B cell (primary cell): ENCODE measurements around the gene SLC30A7. TPM values are rescaled to one million over a fixed set of nuclear protein-coding genes. Genes with fewer than 3 reads are reported as not detected.

Source experiments
- ATAC-seq: fragments of 200-7000 bp; cut with Tn5 transposase; one replicate; pipeline ENCODE4 v1.10.0; 2021; ENCODE audit warnings: low read depth, mild to moderate bottlenecking, moderate number of reproducible peaks, moderate library complexity
- CTCF ChIA-PET: fragments of 350-600 bp; sonication (Branson Sonifier 250); formaldehyde crosslinking; loops from one replicate; lab custom pipeline; 2021; ENCODE audit warnings: antibody characterized with exemption, inconsistent platforms; lab: Charles Lee
- POLR2A ChIA-PET: fragments of 350-600 bp; sonication (Branson Sonifier 250); formaldehyde crosslinking; loops from one replicate; lab custom pipeline; 2021; ENCODE audit warnings: antibody characterized with exemption; lab: Charles Lee
- DNase-seq: peaks from one replicate; pipeline ENCODE4 v3.0.0; 2013
- H2AFZ ChIP-seq: 2 replicates; pipeline ENCODE4 v1.6.1; 2012; ENCODE audit warnings: mild to moderate bottlenecking, low read depth, low read length; ENCODE audit not compliant: insufficient read depth, poor library complexity, severe bottlenecking
- H3K27ac ChIP-seq, 2 donors: 1 replicate in 1 of 2; 2 replicates in 1 of 2; pipeline ENCODE4 v1.5.1; 2012 to 2013; ENCODE audit warnings: low read length in 2 of 2, mild to moderate bottlenecking in 2 of 2, moderate library complexity in 1 of 2
- H3K27me3 ChIP-seq, 4 experiments: fragments of 200-600 bp in 1 of 4; sonication (generic) in 1 of 4; replicated peaks in 1 of 4; 1 replicate in 2 of 4; 2 replicates in 2 of 4; pipeline versions ENCODE4 v1.6.1 to v1.7.0; 2013 to 2016; ENCODE audit warnings: low read length in 3 of 4, mild to moderate bottlenecking in 2 of 4, mixed read lengths in 1 of 4, moderate library complexity in 1 of 4; ENCODE audit not compliant: insufficient read depth in 4 of 4, control insufficient read depth in 3 of 4; ENCODE audit errors: control extremely low read depth in 1 of 4
- H3K36me3 ChIP-seq, 2 experiments: replicated peaks in 1 of 2; 1 replicate in 1 of 2; 2 replicates in 1 of 2; pipeline versions ENCODE4 v1.6.1 to v1.7.1; 2013; ENCODE audit warnings: low read length in 1 of 2; ENCODE audit not compliant: insufficient read depth in 2 of 2, control insufficient read depth in 1 of 2; ENCODE audit errors: control extremely low read depth in 1 of 2, extremely low read depth in 1 of 2
- H3K4me1 ChIP-seq, 2 donors: fragments of 200-600 bp in 1 of 2; sonication (generic) in 1 of 2; 1 replicate in 1 of 2; 2 replicates in 1 of 2; pipeline versions ENCODE4 v1.5.1 to v1.6.1; 2013 to 2017; ENCODE audit warnings: low read length in 2 of 2; ENCODE audit not compliant: control insufficient read depth in 2 of 2, insufficient read depth in 2 of 2
- H3K4me2 ChIP-seq: replicated peaks from 2 replicates; pipeline ENCODE3; 2012; ENCODE audit warnings: mild to moderate bottlenecking, low read depth, low read length; ENCODE audit not compliant: poor library complexity, severe bottlenecking
- H3K4me3 ChIP-seq, 5 experiments: fragments of 200-600 bp in 1 of 5; sonication (generic) in 1 of 5; 1 replicate in 3 of 5; 2 replicates in 2 of 5; pipeline versions ENCODE4 v1.5.1 to v1.7.0; 2011 to 2016; ENCODE audit warnings: low read length in 4 of 5, mild to moderate bottlenecking in 4 of 5, low read depth in 2 of 5, control low read depth in 1 of 5, moderate library complexity in 1 of 5; ENCODE audit not compliant: insufficient read depth in 1 of 5; ENCODE audit errors: control extremely low read depth in 1 of 5, extremely low read depth in 1 of 5
- H3K79me2 ChIP-seq: fragments of 200-600 bp; sonication (generic); one replicate; pipeline ENCODE4 v1.6.0; 2016; ENCODE audit warnings: low read length; ENCODE audit not compliant: control insufficient read depth, insufficient read depth
- H3K9ac ChIP-seq: fragments of 200-600 bp; sonication (generic); 2 replicates; pipeline ENCODE4 v1.6.1; 2017; ENCODE audit warnings: mild to moderate bottlenecking, low read length, moderate library complexity
- H3K9me3 ChIP-seq, 3 donors: one replicate each; pipeline versions ENCODE4 v1.6.1 to v1.7.1; 2013; ENCODE audit warnings: low read length in 2 of 3; ENCODE audit not compliant: control insufficient read depth in 2 of 3, insufficient read depth in 1 of 3; ENCODE audit errors: control extremely low read depth in 1 of 3
- H4K20me1 ChIP-seq: 2 replicates; pipeline ENCODE4 v1.6.0; 2012; ENCODE audit warnings: mild to moderate bottlenecking, low read length; ENCODE audit not compliant: insufficient read depth, control insufficient read depth, poor library complexity, severe bottlenecking
- H3K27ac Mint-ChIP-seq: one replicate; pipeline ENCODE4 v1.8.0; 2021; ENCODE audit warnings: mixed read lengths
- H3K27me3 Mint-ChIP-seq: one replicate; pipeline ENCODE4 v1.8.0; 2021; ENCODE audit warnings: mixed read lengths
- H3K4me1 Mint-ChIP-seq: one replicate; pipeline ENCODE4 v1.8.0; 2021; ENCODE audit warnings: mixed read lengths
- H3K4me3 Mint-ChIP-seq: one replicate; pipeline ENCODE4 v1.8.0; 2021; ENCODE audit warnings: mixed read lengths
- H3K9me3 Mint-ChIP-seq: one replicate; pipeline ENCODE4 v1.8.0; 2022; ENCODE audit warnings: mixed read lengths; ENCODE audit not compliant: insufficient read depth
- EZH2 ChIP-seq: IDR thresholded peaks from 2 replicates; pipeline ENCODE4 v1.6.1; 2012; ENCODE audit warnings: borderline replicate concordance, low read depth, mild to moderate bottlenecking, moderate library complexity, low read length; ENCODE audit not compliant: insufficient read depth, poor library complexity, severe bottlenecking
- WGBS: methylation state at CpG from one replicate; pipeline ENCODE4 v1.1.5; 2013; ENCODE audit warnings: missing lambda C conversion rate; ENCODE audit not compliant: insufficient coverage; 5-methylcytosine and 5-hydroxymethylcytosine counted together
- intact Hi-C: fragments of 100-400 bp; cut with micrococcal nuclease; formaldehyde crosslinking; loops from one replicate; pipeline ENCODE4 v1.10.0; 2022
- polyA plus RNA-seq: library from polyadenylated mRNA; depleted of rRNA; stranded (reverse); fragments of >200 nt; gene quantifications from 2 replicates; pipeline ENCODE4 v1.2.3, GENCODE V29; 2012
- total RNA-seq, 2 donors: library from RNA; stranded (reverse); fragments of 120-200 nt in 1 of 2; gene quantifications; 1 replicate in 1 of 2; 2 replicates in 1 of 2; pipeline versions ENCODE4 v1.2.3 to v1.2.4, GENCODE V29; 2013 to 2022
- TF ChIP-seq, protein P1 (sequence below): fragments of 200-600 bp; IDR thresholded peaks from one replicate; pipeline ENCODE4 v1.8.0; 2022; ENCODE audit warnings: antibody characterized with exemption, mild to moderate bottlenecking

Gene SLC30A7
- total and polyA plus RNA-seq, 2 donors (not counting 1 experiment from before 2014, with no cell fraction given): 5.2 to 28.6 TPM

DNA sequence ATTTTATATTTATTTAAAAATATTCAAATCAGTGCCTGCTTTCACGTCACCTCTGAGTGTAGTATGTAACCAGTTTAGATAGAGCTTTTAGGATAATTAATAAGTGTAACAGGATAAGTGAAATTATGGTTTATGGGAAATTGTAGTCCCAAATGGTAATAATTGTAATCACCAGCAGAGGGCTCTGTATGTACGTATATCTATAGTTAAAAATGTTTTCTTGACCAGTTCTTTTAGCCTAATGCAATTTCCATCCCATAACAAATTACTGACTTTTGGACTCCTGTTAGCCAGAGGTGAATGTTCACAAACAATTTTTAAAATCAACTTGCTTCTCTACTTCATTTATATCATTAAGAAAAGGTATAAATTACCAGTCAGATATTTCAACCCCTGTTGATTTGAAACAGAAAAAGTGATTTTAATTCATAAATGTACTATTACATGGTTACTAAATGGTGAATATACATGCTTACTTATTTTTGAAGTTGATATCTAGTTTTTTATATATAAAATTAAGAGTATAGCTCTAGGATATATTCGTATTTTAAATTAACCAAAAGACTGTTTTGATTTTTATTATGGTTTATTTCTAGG, 25.3 kb downstream of the SLC30A7 start:
- DNase-seq (peak; percentile 74), ATAC-seq (peak; percentile 47)
- peaks cover 17% of the 10 kb centered on the region for H3K4me1 Mint-ChIP-seq

DNA sequence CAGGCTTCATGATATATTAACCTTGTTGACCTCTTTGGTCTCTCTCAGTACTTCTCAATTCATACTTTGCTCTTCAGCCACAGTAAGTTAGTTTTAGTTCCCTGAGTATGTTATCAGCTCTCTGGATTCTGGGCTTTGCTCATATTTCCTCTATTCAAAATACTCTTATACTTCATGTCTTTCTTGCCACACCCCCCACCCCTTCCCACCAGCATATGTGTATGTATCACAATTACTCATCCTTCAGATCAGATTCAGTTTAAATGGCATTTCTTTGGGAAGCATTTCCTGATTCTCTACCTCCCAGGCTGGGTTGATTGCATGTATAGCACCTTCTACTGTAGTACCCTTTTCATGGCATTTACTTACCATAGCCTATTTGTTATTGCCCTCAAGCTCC, 28.3 kb downstream of the SLC30A7 start:
- H3K27ac Mint-ChIP-seq: no peak overlapping the region
- Histone ChIP-seq H2AFZ (no peak overlapping the region), H3K27ac (no peak overlapping the region), H3K79me2 (peaks cover 5% of the 10 kb centered on the region), H3K4me1 (peaks cover 15% of the 10 kb centered on the region in 2 donors), H3K4me2 (no peak overlapping the region), H3K9ac (no peak overlapping the region), H3K27me3 (no peaks in the 10 kb centered on the region), H4K20me1 (no peaks in the 10 kb centered on the region), H3K36me3 (peaks cover 0 to 14% of the 10 kb centered on the region in 2 experiments), H3K4me3 (no peak overlapping the region), H3K9me3 (no peaks in the 10 kb centered on the region)
- DNase-seq (no peak), ATAC-seq (no peak)
- ChIA-PET CTCF (interaction anchor here (1.2 to 8.2 kb wide), 6 partner anchors 9 to 434 kb away, joined by 3 to 190 read pairs (median 18); no protein-coding TSS in a partner anchor), POLR2A (no interaction called here)
- H3K4me3 Mint-ChIP-seq: no peak overlapping the region
- peaks cover 8% of the 10 kb centered on the region for H3K4me1 Mint-ChIP-seq
- intact Hi-C loops: loop anchor here (5.0 to 10.0 kb wide), 2 partner anchors 101 to 643 kb away; partner anchors contain the start of gene DPH5
- H3K9me3 Mint-ChIP-seq: peaks cover 2% of the 10 kb centered on the region
- TF ChIP-seq, protein P1, sequence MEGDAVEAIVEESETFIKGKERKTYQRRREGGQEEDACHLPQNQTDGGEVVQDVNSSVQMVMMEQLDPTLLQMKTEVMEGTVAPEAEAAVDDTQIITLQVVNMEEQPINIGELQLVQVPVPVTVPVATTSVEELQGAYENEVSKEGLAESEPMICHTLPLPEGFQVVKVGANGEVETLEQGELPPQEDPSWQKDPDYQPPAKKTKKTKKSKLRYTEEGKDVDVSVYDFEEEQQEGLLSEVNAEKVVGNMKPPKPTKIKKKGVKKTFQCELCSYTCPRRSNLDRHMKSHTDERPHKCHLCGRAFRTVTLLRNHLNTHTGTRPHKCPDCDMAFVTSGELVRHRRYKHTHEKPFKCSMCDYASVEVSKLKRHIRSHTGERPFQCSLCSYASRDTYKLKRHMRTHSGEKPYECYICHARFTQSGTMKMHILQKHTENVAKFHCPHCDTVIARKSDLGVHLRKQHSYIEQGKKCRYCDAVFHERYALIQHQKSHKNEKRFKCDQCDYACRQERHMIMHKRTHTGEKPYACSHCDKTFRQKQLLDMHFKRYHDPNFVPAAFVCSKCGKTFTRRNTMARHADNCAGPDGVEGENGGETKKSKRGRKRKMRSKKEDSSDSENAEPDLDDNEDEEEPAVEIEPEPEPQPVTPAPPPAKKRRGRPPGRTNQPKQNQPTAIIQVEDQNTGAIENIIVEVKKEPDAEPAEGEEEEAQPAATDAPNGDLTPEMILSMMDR: no peak
- TF ChIP-seq EZH2: no peak
- H3K27me3 Mint-ChIP-seq: no peaks in the 10 kb centered on the region

More for the DNA sequence above, 25.3 kb downstream of the SLC30A7 start:
- Histone ChIP-seq H4K20me1 (no peaks in the 10 kb centered on the region), H3K4me2 (no peak overlapping the region), H3K36me3 (peaks cover 0 to 33% of the 10 kb centered on the region in 2 experiments), H3K27ac (no peak overlapping the region), H3K4me1 (peaks cover 0 to 7% of the 10 kb centered on the region in 2 donors), H3K27me3 (no peaks in the 10 kb centered on the region), H2AFZ (no peak overlapping the region), H3K4me3 (no peak overlapping the region), H3K9me3 (no peaks in the 10 kb centered on the region), H3K79me2 (peaks cover 2% of the 10 kb centered on the region), H3K9ac (no peak overlapping the region)
- peaks cover 1% of the 10 kb centered on the region for H3K9me3 Mint-ChIP-seq
- no peaks in the 10 kb centered on the region for H3K27me3 Mint-ChIP-seq
- no CpG with 5 or more reads among the region's 3 CpGs for WGBS
- CTCF ChIA-PET: interaction anchor here (0.6 to 8.2 kb wide), 21 partner anchors 9 to 645 kb away, joined by 3 to 190 read pairs (median 4); partner anchors contain the start of gene S1PR1
- TF ChIP-seq EZH2: no peak
- TF ChIP-seq, protein P1: peak; percentile 93
- intact Hi-C loops: loop anchor here (1.0 to 10.0 kb wide), 6 partner anchors 104 to 646 kb away; partner anchors contain the start of gene DPH5
- POLR2A ChIA-PET: interaction anchor here (0.6 kb wide), 1 partner anchor 316 kb away, joined by 3 read pairs; no protein-coding TSS in a partner anchor
- H3K4me3 Mint-ChIP-seq: no peak overlapping the region
- no peak overlapping the region for H3K27ac Mint-ChIP-seq
